GM12878 (cell line): Measurements from ENCODE around the gene TMEM163. TPM values are rescaled to one million over a fixed set of nuclear protein-coding genes. Genes with fewer than 3 reads are reported as not detected.

Experiments used
- ATAC-seq: fragments of 200-7000 bp; cut with Tn5 transposase; 3 replicates; pipeline ENCODE4 v1.9.1; 2020; ENCODE audit warnings: mild to moderate bottlenecking, moderate library complexity
- BruUV-seq: library from RNA; stranded (reverse); fragments of 400-500 nt; replicated peaks from 2 replicates; lab custom pipeline; 2021; lab: Mats Ljungman, UMichigan
- CTCF ChIA-PET: fragments of 300-600 bp; sonication (Branson Sonifier 250); formaldehyde crosslinking; extraction: SDS; loops from one replicate; lab custom pipeline; 2021; ENCODE audit warnings: inconsistent platforms; lab: Yijun Ruan, JAX
- POLR2A ChIA-PET: fragments of 350-600 bp; formaldehyde crosslinking; extraction: SDS; loops from one replicate; lab custom pipeline; 2021; ENCODE audit warnings: inconsistent platforms; lab: Charles Lee
- RAD21 ChIA-PET: fragments of 300-600 bp; sonication (Branson Sonifier 250); formaldehyde crosslinking; loops from one replicate; lab custom pipeline; 2023; ENCODE audit warnings: antibody characterized with exemption; ENCODE audit not compliant: unreplicated experiment; lab: Charles Lee
- SMC1A ChIA-PET: fragments of 300-600 bp; sonication (Branson Sonifier 250); formaldehyde crosslinking; loops from one replicate; lab custom pipeline; 2023; ENCODE audit not compliant: unreplicated experiment, uncharacterized antibody; lab: Charles Lee
- DNase-seq: peaks from one replicate; pipeline ENCODE4 v3.0.0-alpha.2; 2011; ENCODE audit warnings: low read depth, low spot score
- FAIRE-seq: peaks from 3 replicates; lab custom pipeline; 2011; peaks lifted over from hg19 to GRCh38; lab: Jason Lieb, UNC
- H2AFZ ChIP-seq: 2 replicates; pipeline ENCODE4 v1.6.0; 2011; ENCODE audit warnings: low read depth, low read length, control low read depth; ENCODE audit not compliant: control insufficient read depth
- H3K27ac ChIP-seq: 2 replicates; pipeline ENCODE4 v1.5.1; 2011; ENCODE audit warnings: control low read depth; ENCODE audit not compliant: control insufficient read depth, insufficient read depth
- H3K27me3 ChIP-seq, 2 experiments: replicated peaks in 1 of 2; 2 replicates each; pipeline versions ENCODE4 v1.6.0 to v1.6.1; 2011; ENCODE audit warnings: low read length in 1 of 2; ENCODE audit not compliant: control insufficient read depth in 2 of 2, insufficient read depth in 2 of 2
- H3K36me3 ChIP-seq, 2 experiments: 2 replicates each; pipeline ENCODE4 v1.5.1; 2011; ENCODE audit warnings: low read length in 1 of 2; ENCODE audit not compliant: control insufficient read depth in 2 of 2, insufficient read depth in 2 of 2
- H3K4me1 ChIP-seq: 2 replicates; pipeline ENCODE4 v1.6.1; 2011; ENCODE audit warnings: mild to moderate bottlenecking, low read length, moderate library complexity, mixed read lengths; ENCODE audit not compliant: control insufficient read depth, insufficient read depth
- H3K4me2 ChIP-seq: 2 replicates; pipeline ENCODE4 v1.6.0; 2011; ENCODE audit warnings: control low read depth; ENCODE audit not compliant: control insufficient read depth, insufficient read depth
- H3K4me3 ChIP-seq: fragments of 200-600 bp; sonication (generic); 2 replicates; pipeline ENCODE4 v1.5.1; 2016
- H3K79me2 ChIP-seq: 2 replicates; pipeline ENCODE4 v1.6.0; 2011; ENCODE audit warnings: low read length; ENCODE audit not compliant: control insufficient read depth, insufficient read depth
- H3K9ac ChIP-seq: 2 replicates; pipeline ENCODE4 v1.8.0; 2011; ENCODE audit warnings: low read length, control low read depth, mixed read lengths; ENCODE audit not compliant: control insufficient read depth, insufficient read depth
- H3K9me3 ChIP-seq: replicated peaks from 3 replicates; pipeline ENCODE4 v1.5.1; 2011; ENCODE audit warnings: mild to moderate bottlenecking, low read length; ENCODE audit not compliant: control insufficient read depth, insufficient read depth
- H4K20me1 ChIP-seq: 2 replicates; pipeline ENCODE4 v1.6.0; 2011; ENCODE audit not compliant: control insufficient read depth, insufficient read depth
- CEBPB ChIP-seq, 2 experiments: fragments of 150-350 bp in 1 of 2; IDR thresholded peaks; 2 replicates each; pipeline ENCODE4 v1.6.1; 2012 to 2014; ENCODE audit warnings: low read depth in 2 of 2, low read length in 2 of 2, borderline replicate concordance in 1 of 2, inconsistent platforms in 1 of 2
- CUX1 ChIP-seq: IDR thresholded peaks from 2 replicates; pipeline ENCODE4 v1.6.1; 2012; ENCODE audit warnings: improper control_type of control experiment, low read depth, low read length; ENCODE audit not compliant: insufficient replicate concordance
- EGR1 ChIP-seq, 2 experiments: IDR thresholded peaks; 1 replicate in 1 of 2; 2 replicates in 1 of 2; pipeline ENCODE4 v1.6.1; 2011 to 2012; ENCODE audit warnings: low read depth in 2 of 2, low read length in 2 of 2, borderline replicate concordance in 1 of 2, mild to moderate bottlenecking in 1 of 2, moderate library complexity in 1 of 2
- GABPA ChIP-seq: IDR thresholded peaks from 2 replicates; pipeline ENCODE4 v1.6.1; 2014; ENCODE audit warnings: antibody characterized with exemption, low read depth, mild to moderate bottlenecking, inconsistent platforms
- HDAC2 ChIP-seq: fragments of 200-600 bp; sonication (generic); IDR thresholded peaks from 2 replicates; pipeline ENCODE4 v1.6.1; 2017
- MXI1 ChIP-seq: fragments of 150-350 bp; IDR thresholded peaks from 2 replicates; pipeline ENCODE4 v1.6.1; 2011; ENCODE audit warnings: low read depth, mild to moderate bottlenecking, inconsistent platforms, low read length, improper control_type of control experiment
- NFYB ChIP-seq: IDR thresholded peaks from 2 replicates; pipeline ENCODE4 v1.6.1; 2011; ENCODE audit warnings: low read depth, mild to moderate bottlenecking, low read length, improper control_type of control experiment, moderate library complexity; ENCODE audit not compliant: insufficient read depth
- PBX3 ChIP-seq: IDR thresholded peaks from 2 replicates; pipeline ENCODE4 v1.6.1; 2011; ENCODE audit warnings: mild to moderate bottlenecking, low read depth, low read length, moderate library complexity; ENCODE audit not compliant: insufficient replicate concordance
- PML ChIP-seq: IDR thresholded peaks from 2 replicates; pipeline ENCODE4 v1.6.1; 2012; ENCODE audit warnings: low read length, inconsistent platforms
- POU2F2 ChIP-seq: IDR thresholded peaks from 3 replicates; pipeline ENCODE4 v1.6.1; 2011; ENCODE audit warnings: low read depth, mild to moderate bottlenecking, low read length, borderline replicate concordance
- RBBP5 ChIP-seq: fragments of 200-600 bp; sonication (generic); conservative IDR thresholded peaks from 2 replicates; pipeline ENCODE4 v1.6.1; 2016
- ZSCAN29 ChIP-seq: fragments of 450-650 bp; IDR thresholded peaks from 2 replicates; pipeline ENCODE4 v1.6.1; 2017; ENCODE audit warnings: mild to moderate bottlenecking, moderate library complexity
- WGBS: methylation state at CpG from one replicate; pipeline ENCODE4 v1.1.6; 2016; ENCODE audit warnings: low lambda C conversion rate; ENCODE audit not compliant: insufficient replicate concordance, insufficient coverage; ENCODE audit errors: missing lambda C conversion rate; 5-methylcytosine and 5-hydroxymethylcytosine counted together
- in situ Hi-C: fragments of 300-500 bp; cut with MboI; formaldehyde crosslinking; loops from 9 replicates; pipeline ENCODE4 v1.14.3; 2018; ENCODE audit warnings: mixed read lengths
- intact Hi-C: fragments of 100-400 bp; cut with micrococcal nuclease; formaldehyde crosslinking; loops from one replicate; pipeline ENCODE4 v1.14.2; 2022; ENCODE audit not compliant: unreplicated experiment
- polyA plus RNA-seq, 11 experiments: library from polyadenylated mRNA; depleted of rRNA in 4 of 11; unstranded in 6 of 11; stranded (reverse) in 5 of 11; fragments of >200 nt; fragmentation: Nextera tagmentation in 4 of 11; fragmentation: Illumina TruSeq in 1 of 11; extraction: Ambion mirVana in 4 of 11; extraction: Trizol in 1 of 11; gene quantifications; 1 replicate in 1 of 11; 2 replicates in 10 of 11; pipeline versions ENCODE4 v1.2.1 to v1.2.3, GENCODE V29; 2011 to 2016; ENCODE audit warnings: inconsistent platforms in 2 of 11, missing spikeins in 2 of 11, low read depth in 1 of 11
- total RNA-seq, 4 experiments: library from RNA; depleted of rRNA in 3 of 4; stranded (reverse); fragments of >200 nt in 3 of 4; fragmentation: Illumina TruSeq in 1 of 4; extraction: Trizol in 1 of 4; gene quantifications; 2 replicates each; pipeline versions ENCODE4 v1.2.1 to v1.2.3, GENCODE V29; 2013 to 2021
- TF ChIP-seq, protein P1 (sequence below): fragments of 450-650 bp; formaldehyde crosslinking; IDR thresholded peaks from 2 replicates; pipeline ENCODE4 v1.4.0; 2020; ENCODE audit warnings: mild to moderate bottlenecking, moderate library complexity
- TF ChIP-seq, protein P2 (sequence below): IDR thresholded peaks from 2 replicates; pipeline ENCODE4 v1.6.1; 2012; ENCODE audit warnings: low read depth, low read length, improper control_type of control experiment

Gene TMEM163
- total and polyA plus RNA-seq, 10 of the 15 experiments (the other 5 are each of a cell fraction or from before 2014, with no cell fraction given): 0.05 to 0.11 (median 0.07) TPM; not detected in 4

- Histone ChIP-seq H3K4me1 (no peaks in the 10 kb centered on the region), H3K27me3 (no peaks in the 10 kb centered on the region), H3K4me3 (no peak overlapping the region), H3K9me3 (no peaks in the 10 kb centered on the region), H4K20me1 (no peaks in the 10 kb centered on the region), H3K36me3 (no peaks in the 10 kb centered on the region), H3K79me2 (no peaks in the 10 kb centered on the region), H2AFZ (no peak overlapping the region), H3K9ac (no peak overlapping the region), H3K27ac (no peak overlapping the region), H3K4me2 (no peak overlapping the region)
- ChIA-PET SMC1A (no interaction called here), POLR2A (no interaction called here), CTCF (no interaction called here), RAD21 (no interaction called here)
- in situ Hi-C loops (loop anchor here (5.0 kb wide), 1 partner anchor 434 kb away; no protein-coding TSS in a partner anchor), intact Hi-C loops (no loop called here)
- FAIRE-seq: no peak
- BruUV-seq: no TSS peak
- no peak for DNase-seq
- no peak for ATAC-seq
- WGBS: 59% methylated on average over 7 of the region's 7 CpGs
- TF ChIP-seq ZSCAN29: no peak
- no peak for TF ChIP-seq CUX1
- no peak for TF ChIP-seq NFYB
- TF ChIP-seq PML: no peak
- TF ChIP-seq CEBPB (IDR thresholded peaks at IDR 0.05; ENCODE audit: borderline replicate concordance in 1 of 2, low read depth in 2 of 2, low read length in 2 of 2): no peak
- no peak for TF ChIP-seq RBBP5
- TF ChIP-seq, protein P1, sequence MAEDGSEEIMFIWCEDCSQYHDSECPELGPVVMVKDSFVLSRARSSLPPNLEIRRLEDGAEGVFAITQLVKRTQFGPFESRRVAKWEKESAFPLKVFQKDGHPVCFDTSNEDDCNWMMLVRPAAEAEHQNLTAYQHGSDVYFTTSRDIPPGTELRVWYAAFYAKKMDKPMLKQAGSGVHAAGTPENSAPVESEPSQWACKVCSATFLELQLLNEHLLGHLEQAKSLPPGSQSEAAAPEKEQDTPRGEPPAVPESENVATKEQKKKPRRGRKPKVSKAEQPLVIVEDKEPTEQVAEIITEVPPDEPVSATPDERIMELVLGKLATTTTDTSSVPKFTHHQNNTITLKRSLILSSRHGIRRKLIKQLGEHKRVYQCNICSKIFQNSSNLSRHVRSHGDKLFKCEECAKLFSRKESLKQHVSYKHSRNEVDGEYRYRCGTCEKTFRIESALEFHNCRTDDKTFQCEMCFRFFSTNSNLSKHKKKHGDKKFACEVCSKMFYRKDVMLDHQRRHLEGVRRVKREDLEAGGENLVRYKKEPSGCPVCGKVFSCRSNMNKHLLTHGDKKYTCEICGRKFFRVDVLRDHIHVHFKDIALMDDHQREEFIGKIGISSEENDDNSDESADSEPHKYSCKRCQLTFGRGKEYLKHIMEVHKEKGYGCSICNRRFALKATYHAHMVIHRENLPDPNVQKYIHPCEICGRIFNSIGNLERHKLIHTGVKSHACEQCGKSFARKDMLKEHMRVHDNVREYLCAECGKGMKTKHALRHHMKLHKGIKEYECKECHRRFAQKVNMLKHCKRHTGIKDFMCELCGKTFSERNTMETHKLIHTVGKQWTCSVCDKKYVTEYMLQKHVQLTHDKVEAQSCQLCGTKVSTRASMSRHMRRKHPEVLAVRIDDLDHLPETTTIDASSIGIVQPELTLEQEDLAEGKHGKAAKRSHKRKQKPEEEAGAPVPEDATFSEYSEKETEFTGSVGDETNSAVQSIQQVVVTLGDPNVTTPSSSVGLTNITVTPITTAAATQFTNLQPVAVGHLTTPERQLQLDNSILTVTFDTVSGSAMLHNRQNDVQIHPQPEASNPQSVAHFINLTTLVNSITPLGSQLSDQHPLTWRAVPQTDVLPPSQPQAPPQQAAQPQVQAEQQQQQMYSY (CRISPR knock-in tag): no peak
- TF ChIP-seq POU2F2: no peak
- TF ChIP-seq HDAC2: no peak
- TF ChIP-seq PBX3: no peak
- TF ChIP-seq GABPA: no peak
- TF ChIP-seq, protein P2, sequence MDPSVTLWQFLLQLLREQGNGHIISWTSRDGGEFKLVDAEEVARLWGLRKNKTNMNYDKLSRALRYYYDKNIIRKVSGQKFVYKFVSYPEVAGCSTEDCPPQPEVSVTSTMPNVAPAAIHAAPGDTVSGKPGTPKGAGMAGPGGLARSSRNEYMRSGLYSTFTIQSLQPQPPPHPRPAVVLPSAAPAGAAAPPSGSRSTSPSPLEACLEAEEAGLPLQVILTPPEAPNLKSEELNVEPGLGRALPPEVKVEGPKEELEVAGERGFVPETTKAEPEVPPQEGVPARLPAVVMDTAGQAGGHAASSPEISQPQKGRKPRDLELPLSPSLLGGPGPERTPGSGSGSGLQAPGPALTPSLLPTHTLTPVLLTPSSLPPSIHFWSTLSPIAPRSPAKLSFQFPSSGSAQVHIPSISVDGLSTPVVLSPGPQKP: no peak
- no peak for TF ChIP-seq EGR1 (IDR thresholded peaks at IDR 0.05; ENCODE audit: borderline replicate concordance in 1 of 2, low read depth in 2 of 2, low read length in 2 of 2)
- TF ChIP-seq MXI1: no peak
Measured at GRCh38 chr2:134463699-134464022, 255.1 kb downstream of the TMEM163 start.
